GM12891 (cell line): ENCODE data around the gene CCDC137.

Experiments used
- DNase-seq: peaks from one replicate; pipeline ENCODE4 v3.0.0; 2011; ENCODE audit warnings: low spot score; ENCODE audit not compliant: insufficient read length
- FAIRE-seq: peaks from 2 replicates; lab custom pipeline; 2011; peaks lifted over from hg19 to GRCh38; lab: Jason Lieb, UNC
- PAX5 ChIP-seq: IDR thresholded peaks from 2 replicates; pipeline ENCODE4 v1.6.1; 2011; ENCODE audit warnings: low read length, moderate library complexity, mild to moderate bottlenecking; ENCODE audit not compliant: insufficient read depth, severe bottlenecking
- POLR2A ChIP-seq: IDR thresholded peaks from 2 replicates; pipeline ENCODE4 v1.6.1; 2011; ENCODE audit warnings: low read depth, low read length, control low read depth
- POLR2AphosphoS5 ChIP-seq: IDR thresholded peaks from 2 replicates; pipeline ENCODE4 v1.6.1; 2011; ENCODE audit warnings: low read depth, low read length, control low read depth
- POU2F2 ChIP-seq: IDR thresholded peaks from 2 replicates; pipeline ENCODE4 v1.6.1; 2011; ENCODE audit warnings: low read depth, mild to moderate bottlenecking, control low read depth, low read length, moderate library complexity
- SPI1 ChIP-seq: IDR thresholded peaks from 2 replicates; pipeline ENCODE4 v1.6.1; 2011; ENCODE audit warnings: low read depth, low read length, control low read depth
- TAF1 ChIP-seq: IDR thresholded peaks from 2 replicates; pipeline ENCODE4 v1.6.1; 2011; ENCODE audit warnings: low read depth, low read length, control low read depth

The CCDC137 gene

DNA sequence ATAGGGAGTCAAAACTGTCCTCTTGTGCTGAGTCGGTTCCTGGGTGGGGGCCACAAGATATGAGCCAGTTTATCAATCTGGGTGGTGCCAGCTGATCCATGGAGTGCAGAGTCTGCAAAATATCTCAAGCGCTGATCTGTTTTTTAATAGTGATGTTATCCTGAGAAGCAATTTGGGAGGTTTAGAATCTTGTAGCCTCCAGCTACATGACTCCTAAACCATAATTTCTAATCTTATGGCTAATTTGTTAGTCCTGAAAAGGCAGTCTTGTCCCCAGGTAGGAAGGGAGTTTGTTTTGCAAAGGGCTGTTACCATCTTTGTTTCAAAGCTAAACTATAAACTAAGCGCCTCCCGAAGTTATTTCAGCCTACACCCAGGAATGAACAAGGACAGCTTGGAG is 27.9 kb upstream of the CCDC137 start:
- TF ChIP-seq POLR2AphosphoS5 (no peak), POLR2A (no peak), SPI1 (no peak), TAF1 (no peak), POU2F2 (no peak), PAX5 (no peak)
- FAIRE-seq, result no peak
- DNase-seq, result no peak

DNA sequence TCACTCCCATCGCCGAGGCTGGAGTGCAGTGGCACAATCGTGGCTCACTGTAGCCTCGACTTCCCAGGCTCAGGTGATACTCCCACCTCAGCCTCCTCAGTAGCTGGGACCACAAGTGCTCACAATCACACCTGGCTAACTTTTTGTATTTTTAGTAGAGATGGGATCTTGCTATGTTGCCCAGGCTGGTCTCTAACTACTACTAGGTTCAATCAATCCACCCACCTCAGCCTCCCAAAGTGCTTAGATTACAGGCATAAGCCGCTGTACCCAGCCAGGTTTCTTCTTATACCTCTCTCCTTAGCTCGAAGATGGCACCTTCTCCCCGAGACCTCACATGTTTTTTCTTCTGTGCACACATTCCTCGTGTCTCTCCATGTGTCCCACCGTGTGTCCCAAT is 26.5 kb upstream of the CCDC137 start:
- FAIRE-seq (no peak), DNase-seq (no peak)
- TF ChIP-seq PAX5, result no peak
- TF ChIP-seq SPI1, result no peak
- TF ChIP-seq POU2F2, result no peak

DNA sequence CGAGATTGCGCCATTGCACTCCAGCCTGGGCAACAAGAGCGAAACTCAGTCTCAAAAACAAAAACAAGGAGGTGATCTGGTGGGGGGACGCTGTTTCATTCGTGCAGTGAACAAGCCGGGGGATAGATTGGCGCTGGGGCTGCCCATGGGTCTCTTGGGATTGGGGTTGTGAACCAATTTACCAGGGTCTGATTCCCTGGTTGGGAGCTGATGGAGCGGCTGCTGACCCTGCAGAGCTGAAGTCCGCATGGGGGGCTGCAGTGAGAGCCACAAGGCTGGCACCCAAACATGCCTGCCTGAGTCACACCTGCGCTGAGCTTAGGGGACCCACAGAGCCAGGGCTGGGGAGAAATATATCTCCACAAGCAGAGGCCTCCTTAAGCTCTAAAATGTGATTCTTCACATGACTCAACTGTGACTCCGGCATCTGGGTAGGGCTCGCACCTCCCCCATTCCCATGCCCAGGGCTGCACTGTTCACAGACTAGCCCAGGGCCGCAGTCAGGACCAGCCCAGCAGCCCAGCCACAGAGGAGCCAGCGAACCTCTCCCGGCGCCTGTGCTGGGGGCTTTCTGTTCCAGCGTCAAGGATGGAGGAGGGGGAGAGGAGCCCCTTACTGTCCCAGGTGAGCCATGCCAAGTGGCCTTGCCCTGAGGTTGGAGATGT is 24.6 kb upstream of the CCDC137 start:
- TF ChIP-seq PAX5, result no peak
- no peak for TF ChIP-seq POLR2AphosphoS5
- TF ChIP-seq POU2F2, result no peak
- no peak for TF ChIP-seq TAF1
- TF ChIP-seq SPI1, result no peak
- TF ChIP-seq POLR2A, result no peak
- DNase-seq, result no peak
- no peak for FAIRE-seq

DNA sequence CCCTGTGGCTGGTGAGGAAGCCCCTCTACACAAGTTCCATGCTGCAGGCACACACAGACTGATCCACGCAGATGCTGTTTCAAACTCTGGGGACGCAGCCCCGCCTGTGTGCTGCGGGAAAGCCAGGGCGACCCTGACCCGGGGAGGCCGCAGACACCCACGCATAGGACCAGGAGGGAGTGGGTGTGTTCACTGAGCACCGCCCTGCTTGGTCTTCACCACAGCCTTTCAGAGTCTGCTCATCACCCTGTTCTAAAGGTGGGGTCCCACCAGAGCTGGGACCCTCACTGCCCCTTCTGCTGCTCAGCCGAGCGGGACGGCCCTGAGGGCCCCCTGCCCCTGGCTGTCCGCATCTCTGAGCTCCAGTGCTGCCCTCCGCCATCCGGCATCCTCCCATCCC is 22.0 kb upstream of the CCDC137 start:
- no peak for TF ChIP-seq POU2F2
- no peak for TF ChIP-seq POLR2A
- TF ChIP-seq PAX5, result no peak
- TF ChIP-seq SPI1, result no peak
- no peak for TF ChIP-seq POLR2AphosphoS5
- no peak for TF ChIP-seq TAF1
- no peak for FAIRE-seq
- DNase-seq, result no peak

DNA sequence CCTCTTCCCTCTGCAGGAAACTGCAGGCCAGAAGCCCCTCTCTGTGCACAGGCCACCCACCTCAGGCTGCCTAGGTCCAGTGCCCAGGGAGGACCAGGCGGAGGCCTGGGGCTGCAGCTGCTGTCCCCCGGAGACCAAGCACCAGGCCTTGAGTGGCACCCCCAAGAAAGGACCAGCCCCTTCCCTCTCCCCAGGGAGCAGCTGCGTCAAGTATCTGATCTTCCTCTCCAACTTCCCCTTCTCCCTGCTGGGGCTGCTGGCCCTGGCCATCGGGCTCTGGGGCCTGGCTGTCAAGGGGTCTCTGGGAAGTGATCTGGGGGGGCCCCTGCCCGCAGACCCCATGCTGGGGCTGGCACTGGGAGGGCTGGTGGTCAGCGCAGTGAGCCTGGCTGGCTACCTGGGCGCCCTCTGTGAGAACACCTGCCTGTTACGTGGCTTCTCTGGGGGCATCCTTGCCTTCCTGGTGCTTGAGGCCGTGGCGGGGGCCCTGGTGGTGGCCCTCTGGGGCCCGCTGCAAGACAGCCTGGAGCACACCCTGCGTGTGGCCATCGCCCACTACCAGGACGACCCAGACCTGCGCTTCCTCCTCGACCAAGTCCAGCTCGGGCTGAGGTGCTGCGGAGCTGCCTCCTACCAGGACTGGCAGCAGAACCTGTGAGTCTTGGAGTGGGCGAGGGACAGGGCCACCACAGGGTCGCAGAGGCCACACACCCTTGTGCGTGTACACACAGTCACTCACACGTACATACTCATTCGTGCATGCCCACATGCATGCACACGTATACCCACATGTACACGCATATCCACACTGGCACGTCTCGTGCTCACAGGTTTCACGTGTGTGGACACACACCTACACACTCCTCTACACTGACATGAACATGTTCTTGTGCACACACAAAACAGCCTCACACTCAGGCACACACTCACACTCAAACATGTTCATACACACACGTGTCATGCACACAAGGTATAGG is 21.3 kb upstream of the CCDC137 start:
- DNase-seq (no peak), FAIRE-seq (no peak)
- TF ChIP-seq TAF1 (no peak), POU2F2 (no peak), PAX5 (no peak), POLR2A (no peak)

DNA sequence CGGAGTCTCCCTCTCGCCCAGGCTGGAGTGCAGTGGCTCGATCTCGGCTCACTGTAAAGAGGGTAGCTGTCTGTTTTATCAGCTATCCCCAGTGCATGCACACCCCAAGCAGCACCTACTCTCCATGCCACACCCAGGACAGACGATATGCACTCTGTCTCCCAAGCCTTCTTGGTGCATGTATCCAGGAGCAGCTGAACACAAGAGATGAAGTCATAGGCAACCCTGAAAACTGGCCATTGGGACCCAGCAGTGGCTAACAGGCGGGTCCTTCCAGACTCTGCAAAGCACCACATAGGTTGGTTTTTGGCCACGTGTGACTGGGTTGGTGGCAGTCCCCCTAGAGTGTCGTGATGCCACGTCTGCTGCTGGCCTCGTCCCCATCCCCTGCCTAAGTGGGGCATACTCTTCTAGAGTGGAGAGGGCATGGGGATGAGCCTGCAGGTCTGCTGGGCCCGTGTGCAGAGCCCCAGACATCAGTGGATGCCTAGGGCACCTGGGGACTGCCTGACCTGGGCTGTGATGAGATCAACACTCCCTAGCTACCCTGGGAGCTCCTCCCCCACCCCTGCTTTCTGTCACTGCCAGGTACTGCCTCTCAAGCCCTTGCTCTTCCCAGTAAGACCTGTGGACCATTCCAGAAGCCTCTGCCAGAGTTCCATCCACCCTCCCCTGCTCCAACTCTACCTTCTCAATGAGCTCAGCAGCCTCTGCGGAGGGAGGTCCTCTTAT is 19.5 kb upstream of the CCDC137 start:
- TF ChIP-seq TAF1, result no peak
- FAIRE-seq (no peak), DNase-seq (no peak)

DNA sequence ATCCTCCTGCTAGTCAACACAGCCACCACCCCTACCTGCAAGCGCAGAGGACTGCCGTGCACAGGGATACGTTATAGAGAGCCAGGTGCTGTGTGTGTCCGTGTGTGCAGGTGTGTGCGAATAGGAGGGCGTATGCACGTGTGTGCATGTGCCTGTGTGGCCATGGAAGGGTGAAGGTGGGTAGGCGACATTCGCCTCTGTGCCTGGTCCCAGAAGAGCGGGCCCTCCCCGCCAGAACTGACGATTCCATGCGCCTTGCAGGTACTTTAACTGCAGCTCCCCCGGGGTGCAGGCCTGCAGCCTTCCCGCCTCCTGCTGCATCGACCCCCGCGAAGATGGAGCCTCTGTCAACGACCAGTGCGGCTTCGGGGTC is 18.9 kb upstream of the CCDC137 start:
- TF ChIP-seq PAX5 (no peak), SPI1 (no peak), POLR2A (no peak), POU2F2 (no peak), POLR2AphosphoS5 (no peak), TAF1 (no peak)
- FAIRE-seq, result no peak
- no peak for DNase-seq

DNA sequence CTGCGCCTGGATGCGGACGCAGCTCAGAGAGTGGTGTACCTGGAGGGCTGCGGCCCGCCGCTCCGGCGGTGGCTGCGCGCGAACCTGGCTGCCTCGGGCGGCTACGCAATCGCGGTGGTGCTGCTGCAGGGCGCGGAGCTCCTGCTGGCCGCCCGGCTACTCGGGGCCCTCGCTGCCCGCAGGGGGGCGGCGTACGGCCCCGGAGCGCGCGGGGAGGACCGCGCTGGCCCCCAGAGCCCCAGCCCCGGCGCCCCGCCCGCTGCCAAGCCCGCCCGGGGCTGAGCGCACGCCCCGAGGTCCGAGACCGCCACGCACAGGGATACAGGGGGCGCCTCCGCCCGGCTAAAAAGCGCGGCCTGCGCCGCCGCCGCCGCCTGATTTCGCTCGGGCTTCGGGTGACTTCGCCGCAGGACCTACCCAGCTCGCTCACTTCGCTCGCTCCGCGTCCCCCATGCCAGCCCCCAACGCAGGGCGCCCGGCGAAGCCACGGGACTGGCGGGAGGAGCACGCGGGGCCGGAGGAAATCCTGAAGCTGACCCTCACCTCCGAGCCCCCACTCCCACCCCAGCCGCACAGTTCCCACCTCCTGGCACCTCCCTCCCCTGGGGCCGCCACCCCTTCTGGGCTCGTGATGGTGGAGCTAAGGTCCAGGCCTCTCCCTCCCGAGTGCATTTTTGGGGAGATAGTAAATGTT is 18.4 kb upstream of the CCDC137 start:
- no peak for TF ChIP-seq PAX5
- no peak for TF ChIP-seq POU2F2
- no peak for TF ChIP-seq POLR2A
- no peak for TF ChIP-seq SPI1
- no peak for TF ChIP-seq POLR2AphosphoS5
- no peak for TF ChIP-seq TAF1
- DNase-seq, result no peak
- no peak for FAIRE-seq

DNA sequence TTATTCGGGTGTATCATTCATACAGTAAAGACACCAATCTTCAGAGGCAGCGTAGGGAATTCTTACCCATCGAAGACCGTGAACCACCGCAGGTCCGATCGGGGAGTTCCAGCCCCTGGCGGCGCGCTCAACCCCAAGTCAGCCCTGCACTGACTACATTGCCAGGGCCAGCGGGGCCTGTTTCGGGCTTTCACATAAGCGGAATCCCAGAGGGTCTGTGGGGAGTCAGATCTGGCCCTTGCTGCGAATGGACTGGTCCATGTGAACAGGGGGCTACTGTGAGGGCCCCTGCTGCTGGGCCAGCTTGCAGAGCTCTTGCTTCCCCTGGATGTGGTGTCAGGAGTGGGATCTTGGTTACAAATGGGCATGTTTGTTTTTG is 17.8 kb upstream of the CCDC137 start:
- TF ChIP-seq TAF1, result no peak
- no peak for TF ChIP-seq POU2F2
- no peak for TF ChIP-seq SPI1
- no peak for TF ChIP-seq POLR2AphosphoS5
- no peak for TF ChIP-seq POLR2A
- TF ChIP-seq PAX5, result no peak
- FAIRE-seq (no peak), DNase-seq (no peak)
